Osteoblast (primary cell): ENCODE data around the gene PARP2. TPM values are rescaled to one million over a fixed set of nuclear protein-coding genes. Genes with fewer than 3 reads are reported as not detected.

Experiments
- DNase-seq: peaks from one replicate; pipeline ENCODE4 v3.0.0; 2011; ENCODE audit warnings: low spot score, mixed read lengths; ENCODE audit not compliant: insufficient read length; ENCODE audit errors: missing footprints
- H2AFZ ChIP-seq: 2 replicates; pipeline ENCODE4 v1.6.0; 2011; ENCODE audit warnings: mild to moderate bottlenecking, low read length
- H3K27ac ChIP-seq: 2 replicates; pipeline ENCODE4 v1.5.1; 2011; ENCODE audit warnings: mild to moderate bottlenecking, low read depth, low read length, moderate library complexity
- H3K27me3 ChIP-seq: 2 replicates; pipeline ENCODE4 v1.6.0; 2012; ENCODE audit warnings: mild to moderate bottlenecking, control low read depth, inconsistent platforms, low read length, moderate library complexity; ENCODE audit not compliant: insufficient read depth
- H3K36me3 ChIP-seq: 2 replicates; pipeline ENCODE4 v1.5.1; 2011; ENCODE audit warnings: mild to moderate bottlenecking, low read length, control low read depth, moderate library complexity; ENCODE audit not compliant: insufficient read depth
- H3K4me1 ChIP-seq: 2 replicates; pipeline ENCODE4 v1.5.1; 2011; ENCODE audit warnings: mild to moderate bottlenecking, low read length, control low read depth, moderate library complexity; ENCODE audit not compliant: insufficient read depth
- H3K4me2 ChIP-seq: 2 replicates; pipeline ENCODE4 v1.6.0; 2011; ENCODE audit warnings: mild to moderate bottlenecking, low read length; ENCODE audit not compliant: insufficient read depth
- H3K4me3 ChIP-seq: fragments of 200-600 bp; sonication (generic); 3 replicates; pipeline ENCODE4 v1.5.1; 2012; ENCODE audit warnings: mild to moderate bottlenecking, low read length, inconsistent platforms; ENCODE audit not compliant: insufficient read depth
- H3K79me2 ChIP-seq: 2 replicates; pipeline ENCODE4 v1.6.0; 2012; ENCODE audit warnings: mild to moderate bottlenecking, low read length, control low read depth, inconsistent platforms; ENCODE audit not compliant: insufficient read depth
- H3K9me3 ChIP-seq: 2 replicates; pipeline ENCODE4 v1.5.1; 2011; ENCODE audit warnings: low read depth, low read length, control low read depth
- H4K20me1 ChIP-seq: 2 replicates; pipeline ENCODE4 v1.6.0; 2012; ENCODE audit warnings: mild to moderate bottlenecking, low read length, control low read depth; ENCODE audit not compliant: insufficient read depth
- CTCF ChIP-seq: IDR thresholded peaks from 2 replicates; pipeline ENCODE4 v1.5.1; 2011; ENCODE audit warnings: mild to moderate bottlenecking, low read depth, low read length, moderate library complexity; ENCODE audit errors: extremely low read depth
- total RNA-seq: library from RNA; depleted of rRNA; stranded (reverse); fragments of >200 nt; gene quantifications from 2 replicates; pipeline ENCODE4 v1.2.3, GENCODE V29; 2012

Gene PARP2
- total RNA-seq, 1 donor, result 5.8 TPM

DNA sequence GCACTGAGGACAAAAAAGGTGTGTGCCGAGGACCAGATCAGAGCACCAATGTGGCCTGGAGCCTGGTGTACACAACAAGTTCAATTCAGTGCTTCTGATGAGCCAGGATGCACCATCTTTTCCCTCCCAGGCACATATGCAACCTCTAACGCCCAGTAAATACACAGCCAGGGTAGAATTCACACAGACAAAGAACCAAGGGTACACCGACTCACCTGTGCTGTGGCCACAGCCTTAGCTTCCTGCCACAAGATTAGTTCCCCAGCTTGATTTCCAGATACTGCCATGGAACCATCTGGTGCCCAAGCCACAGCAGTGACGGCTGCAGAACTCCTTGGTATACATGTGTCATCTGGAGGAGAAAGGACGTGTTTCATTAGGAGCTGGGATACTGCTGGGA is 29.4 kb downstream of the PARP2 start:
- Histone ChIP-seq H2AFZ (no peak overlapping the region), H3K4me1 (no peaks in the 10 kb centered on the region), H3K9me3 (no peaks in the 10 kb centered on the region), H3K4me2 (no peak overlapping the region), H4K20me1 (peaks cover 3% of the 10 kb centered on the region), H3K36me3 (peaks cover 85% of the 10 kb centered on the region), H3K27ac (no peak overlapping the region), H3K79me2 (no peaks in the 10 kb centered on the region), H3K27me3 (no peaks in the 10 kb centered on the region), H3K4me3 (no peak overlapping the region)
- TF ChIP-seq CTCF, result no peak
- DNase-seq, result no peak

DNA sequence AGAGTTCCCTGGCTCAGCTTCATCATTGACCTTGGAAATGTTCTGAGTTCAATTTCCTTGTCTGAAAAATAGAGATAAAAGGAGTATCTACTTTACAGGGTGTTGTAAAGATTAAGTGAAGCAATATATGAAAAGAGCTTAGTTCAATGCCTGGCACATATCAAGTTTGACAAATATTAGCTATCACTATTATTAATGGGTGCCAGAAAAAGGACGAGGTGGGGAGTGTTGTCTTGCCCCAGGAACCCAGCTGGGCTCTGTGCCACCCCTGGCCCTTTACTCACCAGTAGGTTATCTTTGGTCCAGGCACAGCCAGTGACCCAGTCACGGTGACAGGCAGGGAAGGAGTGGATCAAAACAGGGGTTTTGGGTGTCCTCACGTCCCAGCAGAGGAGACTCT is 32.0 kb downstream of the PARP2 start:
- no peaks in the 10 kb centered on the region for H3K79me2 ChIP-seq
- no peaks in the 10 kb centered on the region for H4K20me1 ChIP-seq
- H3K4me2 ChIP-seq, result no peak overlapping the region
- H3K4me3 ChIP-seq, result no peak overlapping the region
- no peak for DNase-seq
- TF ChIP-seq CTCF, result no peak
- no peaks in the 10 kb centered on the region for H3K27me3 ChIP-seq
- no peak overlapping the region for H2AFZ ChIP-seq
- no peaks in the 10 kb centered on the region for H3K9me3 ChIP-seq
- no peaks in the 10 kb centered on the region for H3K4me1 ChIP-seq
- no peak overlapping the region for H3K27ac ChIP-seq
- peaks cover 87% of the 10 kb centered on the region for H3K36me3 ChIP-seq

DNA sequence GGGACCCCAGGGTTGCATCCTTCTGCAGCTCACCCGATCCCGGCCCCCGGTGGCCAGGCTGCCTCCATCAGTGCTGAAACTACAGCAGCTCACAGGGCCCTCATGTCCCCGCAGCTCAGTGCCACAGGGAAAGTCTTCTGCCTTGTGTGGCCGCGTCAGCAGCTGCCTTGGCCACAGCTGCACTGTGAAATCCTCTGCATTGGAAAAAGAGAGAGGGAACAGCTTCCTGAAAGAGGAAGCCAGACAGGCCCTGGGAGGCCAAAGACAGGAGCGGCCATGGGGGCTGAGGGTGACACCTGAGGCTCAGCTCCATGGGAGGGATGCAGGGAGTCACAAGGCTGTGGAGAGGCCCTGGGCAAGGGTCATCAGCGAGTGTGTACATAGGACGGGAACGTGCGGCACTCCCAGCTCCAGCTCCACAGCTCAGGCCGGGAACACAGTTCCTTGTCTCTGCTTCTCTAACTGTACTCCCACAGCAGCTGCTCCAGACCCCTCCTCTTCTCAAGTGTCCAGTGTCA is 32.7 kb downstream of the PARP2 start:
- no peaks in the 10 kb centered on the region for H3K79me2 ChIP-seq
- H2AFZ ChIP-seq, result no peak overlapping the region
- TF ChIP-seq CTCF, result no peak
- H3K9me3 ChIP-seq, result no peaks in the 10 kb centered on the region
- DNase-seq, result no peak
- H4K20me1 ChIP-seq, result no peaks in the 10 kb centered on the region
- no peak overlapping the region for H3K4me2 ChIP-seq
- no peaks in the 10 kb centered on the region for H3K27me3 ChIP-seq
- H3K27ac ChIP-seq, result no peak overlapping the region
- H3K4me3 ChIP-seq, result no peak overlapping the region
- peaks cover 86% of the 10 kb centered on the region for H3K36me3 ChIP-seq
- no peaks in the 10 kb centered on the region for H3K4me1 ChIP-seq

GRCh38 chr14:20377171-20377570 is 33.7 kb downstream of the PARP2 start:
- Histone ChIP-seq H4K20me1 (no peaks in the 10 kb centered on the region), H3K27ac (no peak overlapping the region), H3K9me3 (no peaks in the 10 kb centered on the region), H3K27me3 (no peaks in the 10 kb centered on the region), H3K4me1 (no peaks in the 10 kb centered on the region), H2AFZ (no peak overlapping the region), H3K4me2 (no peak overlapping the region), H3K4me3 (no peak overlapping the region), H3K79me2 (no peaks in the 10 kb centered on the region), H3K36me3 (peaks cover 85% of the 10 kb centered on the region)
- DNase-seq, result no peak
- no peak for TF ChIP-seq CTCF
